Panc1 (cell line): ENCODE data around the gene CADPS2. TPM values are rescaled to one million over a fixed set of nuclear protein-coding genes. Genes with fewer than 3 reads are reported as not detected.

ENCODE experiments used
- ATAC-seq: fragments of 200-7000 bp; cut with Tn5 transposase; 2 replicates; pipeline ENCODE4 v1.9.1; 2020; ENCODE audit warnings: mild to moderate bottlenecking, moderate library complexity
- BruUV-seq: library from RNA; stranded (reverse); fragments of 400-500 nt; replicated peaks from 2 replicates; lab custom pipeline; 2021; lab: Mats Ljungman, UMichigan
- CTCF ChIA-PET: fragments of 300-600 bp; sonication (Branson Sonifier 250); formaldehyde crosslinking; loops from one replicate; lab custom pipeline; 2022; ENCODE audit warnings: antibody characterized with exemption; lab: Charles Lee
- POLR2A ChIA-PET: fragments of 300-600 bp; sonication (Branson Sonifier 250); formaldehyde crosslinking; loops from one replicate; lab custom pipeline; 2022; ENCODE audit warnings: antibody characterized with exemption; lab: Charles Lee
- DNase-seq: peaks from one replicate; pipeline ENCODE4 v3.0.0-alpha.2; 2010; ENCODE audit warnings: low read depth, low spot score
- H3K27ac ChIP-seq: 2 replicates; pipeline ENCODE4 v1.5.1; 2011; ENCODE audit warnings: mild to moderate bottlenecking, low read length, inconsistent platforms
- H3K27me3 ChIP-seq: fragments of 200-500 bp; sonication (Bioruptor generic); 2 replicates; pipeline ENCODE4 v1.6.0; 2014; ENCODE audit warnings: low read length, inconsistent platforms; ENCODE audit not compliant: control insufficient read depth, insufficient read depth
- H3K36me3 ChIP-seq: fragments of 200-500 bp; sonication (Bioruptor generic); 2 replicates; pipeline ENCODE4 v1.5.1; 2014; ENCODE audit warnings: inconsistent platforms, mild to moderate bottlenecking, low read length, moderate library complexity; ENCODE audit not compliant: control insufficient read depth, insufficient read depth
- H3K4me1 ChIP-seq: 2 replicates; pipeline ENCODE4 v1.5.1; 2011; ENCODE audit warnings: inconsistent platforms, mild to moderate bottlenecking, low read length, moderate library complexity; ENCODE audit not compliant: control insufficient read depth, insufficient read depth
- H3K4me3 ChIP-seq, 2 experiments: 2 replicates each; pipeline ENCODE4 v1.5.1; 2011 to 2012; ENCODE audit warnings: low read depth in 2 of 2, low read length in 2 of 2, mild to moderate bottlenecking in 2 of 2, inconsistent platforms in 1 of 2, moderate library complexity in 1 of 2
- H3K9me3 ChIP-seq: fragments of 200-500 bp; sonication (Bioruptor generic); 2 replicates; pipeline ENCODE4 v1.5.1; 2014; ENCODE audit warnings: low read depth, mild to moderate bottlenecking, inconsistent platforms, low read length, moderate library complexity; ENCODE audit not compliant: control insufficient read depth, insufficient read depth
- POLR2AphosphoS5 ChIP-seq: IDR thresholded peaks from 2 replicates; pipeline ENCODE4 v1.6.1; 2012; ENCODE audit warnings: mild to moderate bottlenecking, low read depth, low read length, moderate library complexity
- SIN3A ChIP-seq: IDR thresholded peaks from 2 replicates; pipeline ENCODE4 v1.6.1; 2012; ENCODE audit warnings: low read depth, mild to moderate bottlenecking, low read length, moderate library complexity, borderline replicate concordance; ENCODE audit not compliant: insufficient read depth
- TCF7L2 ChIP-seq: IDR thresholded peaks from 2 replicates; pipeline ENCODE4 v1.6.1; 2011; ENCODE audit warnings: mild to moderate bottlenecking, low read depth, low read length, inconsistent platforms
- in situ Hi-C: cut with HindIII; loops from 2 replicates; pipeline ENCODE4 v1.10.0; 2016; ENCODE audit warnings: low sequenced_read_pairs, low pct_unique_long_range_greater_than_20kb
- intact Hi-C: fragments of 100-400 bp; cut with micrococcal nuclease; formaldehyde crosslinking; loops from one replicate; pipeline ENCODE4 v1.10.0; 2022; ENCODE audit not compliant: unreplicated experiment
- total RNA-seq: library from RNA; stranded (reverse); gene quantifications from one replicate; pipeline ENCODE4 v1.2.1, GENCODE V29; 2021; ENCODE audit not compliant: unreplicated experiment
- TF ChIP-seq, protein P1 (sequence below), 2 experiments: IDR thresholded peaks; 2 replicates each; pipeline ENCODE4 v1.6.1; 2011 to 2012; ENCODE audit warnings: low read depth in 2 of 2, control low read depth in 1 of 2, low read length in 1 of 2, mild to moderate bottlenecking in 1 of 2, moderate library complexity in 1 of 2; ENCODE audit not compliant: insufficient read depth in 1 of 2
- TF ChIP-seq, protein P2 (sequence below): fragments of 450-650 bp; IDR thresholded peaks from 2 replicates; pipeline ENCODE4 v1.5.1; 2017; ENCODE audit warnings: mild to moderate bottlenecking

The CADPS2 gene
- total RNA-seq, 1 experiment from 2014 or later = 1.6 TPM

GRCh38 chr7:122301858-122302760 is 584.2 kb downstream of the CADPS2 start:
- H3K27me3 ChIP-seq = peaks cover 48% of the 10 kb centered on the region
- DNase-seq (no peak), ATAC-seq (no peak)
- BruUV-seq = no TSS peak
- TF ChIP-seq, protein P1, sequence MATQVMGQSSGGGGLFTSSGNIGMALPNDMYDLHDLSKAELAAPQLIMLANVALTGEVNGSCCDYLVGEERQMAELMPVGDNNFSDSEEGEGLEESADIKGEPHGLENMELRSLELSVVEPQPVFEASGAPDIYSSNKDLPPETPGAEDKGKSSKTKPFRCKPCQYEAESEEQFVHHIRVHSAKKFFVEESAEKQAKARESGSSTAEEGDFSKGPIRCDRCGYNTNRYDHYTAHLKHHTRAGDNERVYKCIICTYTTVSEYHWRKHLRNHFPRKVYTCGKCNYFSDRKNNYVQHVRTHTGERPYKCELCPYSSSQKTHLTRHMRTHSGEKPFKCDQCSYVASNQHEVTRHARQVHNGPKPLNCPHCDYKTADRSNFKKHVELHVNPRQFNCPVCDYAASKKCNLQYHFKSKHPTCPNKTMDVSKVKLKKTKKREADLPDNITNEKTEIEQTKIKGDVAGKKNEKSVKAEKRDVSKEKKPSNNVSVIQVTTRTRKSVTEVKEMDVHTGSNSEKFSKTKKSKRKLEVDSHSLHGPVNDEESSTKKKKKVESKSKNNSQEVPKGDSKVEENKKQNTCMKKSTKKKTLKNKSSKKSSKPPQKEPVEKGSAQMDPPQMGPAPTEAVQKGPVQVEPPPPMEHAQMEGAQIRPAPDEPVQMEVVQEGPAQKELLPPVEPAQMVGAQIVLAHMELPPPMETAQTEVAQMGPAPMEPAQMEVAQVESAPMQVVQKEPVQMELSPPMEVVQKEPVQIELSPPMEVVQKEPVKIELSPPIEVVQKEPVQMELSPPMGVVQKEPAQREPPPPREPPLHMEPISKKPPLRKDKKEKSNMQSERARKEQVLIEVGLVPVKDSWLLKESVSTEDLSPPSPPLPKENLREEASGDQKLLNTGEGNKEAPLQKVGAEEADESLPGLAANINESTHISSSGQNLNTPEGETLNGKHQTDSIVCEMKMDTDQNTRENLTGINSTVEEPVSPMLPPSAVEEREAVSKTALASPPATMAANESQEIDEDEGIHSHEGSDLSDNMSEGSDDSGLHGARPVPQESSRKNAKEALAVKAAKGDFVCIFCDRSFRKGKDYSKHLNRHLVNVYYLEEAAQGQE (IDR thresholded peaks at IDR 0.05; ENCODE audit: insufficient read depth in 1 of 2, low read depth in 2 of 2, low read length in 1 of 2) = no peak
- no peak for TF ChIP-seq POLR2AphosphoS5
- no peak for TF ChIP-seq SIN3A
- no peak for TF ChIP-seq TCF7L2
- TF ChIP-seq, protein P2, sequence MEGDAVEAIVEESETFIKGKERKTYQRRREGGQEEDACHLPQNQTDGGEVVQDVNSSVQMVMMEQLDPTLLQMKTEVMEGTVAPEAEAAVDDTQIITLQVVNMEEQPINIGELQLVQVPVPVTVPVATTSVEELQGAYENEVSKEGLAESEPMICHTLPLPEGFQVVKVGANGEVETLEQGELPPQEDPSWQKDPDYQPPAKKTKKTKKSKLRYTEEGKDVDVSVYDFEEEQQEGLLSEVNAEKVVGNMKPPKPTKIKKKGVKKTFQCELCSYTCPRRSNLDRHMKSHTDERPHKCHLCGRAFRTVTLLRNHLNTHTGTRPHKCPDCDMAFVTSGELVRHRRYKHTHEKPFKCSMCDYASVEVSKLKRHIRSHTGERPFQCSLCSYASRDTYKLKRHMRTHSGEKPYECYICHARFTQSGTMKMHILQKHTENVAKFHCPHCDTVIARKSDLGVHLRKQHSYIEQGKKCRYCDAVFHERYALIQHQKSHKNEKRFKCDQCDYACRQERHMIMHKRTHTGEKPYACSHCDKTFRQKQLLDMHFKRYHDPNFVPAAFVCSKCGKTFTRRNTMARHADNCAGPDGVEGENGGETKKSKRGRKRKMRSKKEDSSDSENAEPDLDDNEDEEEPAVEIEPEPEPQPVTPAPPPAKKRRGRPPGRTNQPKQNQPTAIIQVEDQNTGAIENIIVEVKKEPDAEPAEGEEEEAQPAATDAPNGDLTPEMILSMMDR = no peak
- peaks cover 4% of the 10 kb centered on the region; the same call in 1 of the 2 replicates for H3K36me3 ChIP-seq
- in situ Hi-C loops (no loop called here), intact Hi-C loops (no loop called here)
- no peaks in the 10 kb centered on the region for H3K9me3 ChIP-seq
- CTCF ChIA-PET = no interaction called here
- no peak overlapping the region for H3K4me3 ChIP-seq
- POLR2A ChIA-PET = no interaction called here
- peaks cover 5% of the 10 kb centered on the region for H3K4me1 ChIP-seq
- H3K27ac ChIP-seq = no peak overlapping the region

DNA sequence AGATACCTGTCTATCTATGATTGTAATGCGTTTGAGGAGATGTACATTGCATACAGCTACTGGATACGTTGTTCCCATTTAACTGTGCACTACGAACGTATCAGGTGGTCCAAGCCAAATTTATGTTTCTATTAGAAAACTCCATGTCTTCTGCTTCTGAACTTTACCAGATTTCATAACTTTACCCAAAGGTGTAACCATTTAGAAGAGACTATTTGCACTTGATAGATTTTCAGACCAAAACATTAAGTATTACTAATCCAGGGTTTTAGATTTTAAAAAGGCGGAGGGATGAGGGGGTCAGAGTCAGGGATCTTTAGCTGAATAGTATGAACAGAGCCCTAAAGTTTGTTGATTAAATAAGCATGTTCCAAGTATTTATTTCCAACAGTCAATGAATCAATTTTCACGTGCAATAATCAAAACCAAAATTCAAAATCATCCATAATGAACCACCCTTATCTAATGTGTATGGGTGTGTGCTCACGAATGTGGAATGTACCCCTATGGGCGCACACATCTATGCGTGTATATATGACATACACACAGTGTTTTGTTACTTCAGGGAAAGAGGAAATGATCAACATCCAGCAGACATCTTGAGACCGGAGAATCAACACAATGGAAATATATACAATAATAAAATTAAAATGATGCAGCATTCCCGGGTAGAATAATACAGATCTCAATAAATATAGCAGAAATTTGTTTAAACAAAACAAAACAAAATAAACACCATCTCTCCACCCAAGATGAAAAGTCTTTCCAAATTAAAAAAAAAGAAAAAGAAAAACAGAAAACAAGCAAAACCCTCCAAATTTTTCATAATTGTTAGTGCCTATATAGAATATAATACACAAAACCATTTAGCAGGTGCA is 585.1 kb downstream of the CADPS2 start:
- H3K36me3 ChIP-seq = peaks cover 4% of the 10 kb centered on the region; the same call in 1 of the 2 replicates
- DNase-seq (no peak), ATAC-seq (no peak)
- H3K27me3 ChIP-seq = peaks cover 44% of the 10 kb centered on the region
- in situ Hi-C loops (no loop called here), intact Hi-C loops (no loop called here)
- ChIA-PET CTCF (no interaction called here), POLR2A (no interaction called here)
- H3K4me1 ChIP-seq = peaks cover 5% of the 10 kb centered on the region
- BruUV-seq = no TSS peak
- TF ChIP-seq, protein P2 = no peak
- TF ChIP-seq POLR2AphosphoS5 (no peak), TCF7L2 (no peak), SIN3A (no peak)
- TF ChIP-seq, protein P1 (IDR thresholded peaks at IDR 0.05; ENCODE audit: insufficient read depth in 1 of 2, low read depth in 2 of 2, low read length in 1 of 2) = no peak
- no peak overlapping the region for H3K27ac ChIP-seq
- H3K4me3 ChIP-seq = no peak overlapping the region
- no peaks in the 10 kb centered on the region for H3K9me3 ChIP-seq
